IMR-90 (cell line): ENCODE results near the gene TBCK. TPM values are rescaled to one million over a fixed set of nuclear protein-coding genes. Genes with fewer than 3 reads are reported as not detected.

Experiments used
- ATAC-seq: fragments of 200-7000 bp; cut with Tn5 transposase; 2 replicates; pipeline ENCODE4 v1.9.1; 2020; ENCODE audit warnings: low read depth, mild to moderate bottlenecking, moderate library complexity
- BruUV-seq: library from RNA; stranded (reverse); fragments of 400-500 nt; replicated peaks from 2 replicates; lab custom pipeline; 2021; lab: Mats Ljungman, UMichigan
- CTCF ChIA-PET: fragments of 300-600 bp; formaldehyde crosslinking; extraction: SDS; loops from one replicate; lab custom pipeline; 2021; ENCODE audit warnings: antibody characterized with exemption; lab: Yijun Ruan, JAX
- POLR2A ChIA-PET: fragments of 300-600 bp; sonication (Branson Sonifier 250); formaldehyde crosslinking; loops from one replicate; lab custom pipeline; 2022; ENCODE audit warnings: antibody characterized with exemption; ENCODE audit not compliant: unreplicated experiment; lab: Charles Lee
- DNase-seq: peaks from one replicate; pipeline ENCODE4 v3.0.0; 2013
- H2AFZ ChIP-seq: replicated peaks from 2 replicates; pipeline ENCODE3; 2013; ENCODE audit warnings: low read length, mild to moderate bottlenecking; ENCODE audit not compliant: poor library complexity
- H2AK5ac ChIP-seq: 2 replicates; pipeline ENCODE4 v1.6.1; 2013; ENCODE audit warnings: low read depth, low read length, inconsistent platforms
- H2AK9ac ChIP-seq: replicated peaks from 2 replicates; pipeline ENCODE3; 2013; ENCODE audit warnings: mild to moderate bottlenecking, low read depth, low read length, moderate library complexity; ENCODE audit not compliant: poor library complexity
- H2BK120ac ChIP-seq: 2 replicates; pipeline ENCODE4 v1.6.1; 2013; ENCODE audit warnings: low read depth, low read length, inconsistent platforms
- H2BK15ac ChIP-seq: 3 replicates; pipeline ENCODE4 v1.6.1; 2013; ENCODE audit warnings: low read depth, low read length, inconsistent platforms
- H2BK20ac ChIP-seq: 2 replicates; pipeline ENCODE4 v1.6.1; 2013; ENCODE audit warnings: low read depth, mild to moderate bottlenecking, inconsistent platforms, low read length, moderate library complexity
- H2BK5ac ChIP-seq: 2 replicates; pipeline ENCODE4 v1.6.1; 2013; ENCODE audit warnings: mild to moderate bottlenecking, low read depth, low read length, inconsistent platforms; ENCODE audit not compliant: poor library complexity, severe bottlenecking
- H3K14ac ChIP-seq: replicated peaks from 2 replicates; pipeline ENCODE4 v1.6.1; 2013; ENCODE audit warnings: low read depth, low read length, inconsistent platforms
- H3K18ac ChIP-seq: 2 replicates; pipeline ENCODE4 v1.6.1; 2013; ENCODE audit warnings: low read depth, low read length, control low read depth
- H3K23ac ChIP-seq: 2 replicates; pipeline ENCODE4 v1.6.1; 2013; ENCODE audit warnings: low read depth, low read length, inconsistent platforms
- H3K27ac ChIP-seq: 2 replicates; pipeline ENCODE4 v1.5.1; 2013; ENCODE audit warnings: mild to moderate bottlenecking, control low read depth, low read length; ENCODE audit not compliant: insufficient read depth
- H3K27me3 ChIP-seq: 2 replicates; pipeline ENCODE4 v1.6.1; 2013; ENCODE audit warnings: low read length; ENCODE audit not compliant: control insufficient read depth, insufficient read depth
- H3K36me3 ChIP-seq: 2 replicates; pipeline ENCODE4 v1.6.1; 2013; ENCODE audit warnings: low read length, mixed read lengths; ENCODE audit not compliant: control insufficient read depth, insufficient read depth
- H3K4ac ChIP-seq: 2 replicates; pipeline ENCODE4 v1.6.1; 2013; ENCODE audit warnings: low read depth, low read length, inconsistent platforms
- H3K4me1 ChIP-seq: 2 replicates; pipeline ENCODE4 v1.6.1; 2013; ENCODE audit warnings: low read length, mixed read lengths; ENCODE audit not compliant: control insufficient read depth, insufficient read depth
- H3K4me2 ChIP-seq: 2 replicates; pipeline ENCODE4 v1.6.1; 2013; ENCODE audit warnings: low read depth, mild to moderate bottlenecking, control low read depth, low read length, moderate library complexity
- H3K4me3 ChIP-seq: 2 replicates; pipeline ENCODE4 v1.5.1; 2013; ENCODE audit warnings: low read depth, mild to moderate bottlenecking, control low read depth, low read length, moderate library complexity; ENCODE audit not compliant: insufficient read depth
- H3K56ac ChIP-seq: 2 replicates; pipeline ENCODE4 v1.6.1; 2013; ENCODE audit warnings: low read length, inconsistent platforms; ENCODE audit not compliant: insufficient read depth; ENCODE audit errors: extremely low read depth
- H3K79me1 ChIP-seq, 2 experiments: 2 replicates each; pipeline ENCODE4 v1.6.1; 2013; ENCODE audit warnings: low read length in 2 of 2, inconsistent platforms in 1 of 2, low read depth in 1 of 2
- H3K9ac ChIP-seq: 2 replicates; pipeline ENCODE4 v1.6.1; 2013; ENCODE audit warnings: low read depth, low read length, control low read depth
- H3K9me1 ChIP-seq: 2 replicates; pipeline ENCODE4 v1.6.1; 2013; ENCODE audit warnings: low read length, inconsistent platforms; ENCODE audit not compliant: insufficient read depth
- H3K9me3 ChIP-seq: 2 replicates; pipeline ENCODE4 v1.6.1; 2013; ENCODE audit warnings: low read length; ENCODE audit not compliant: control insufficient read depth, insufficient read depth
- H4K20me1 ChIP-seq: 2 replicates; pipeline ENCODE4 v1.6.1; 2013; ENCODE audit warnings: low read length, inconsistent platforms; ENCODE audit not compliant: insufficient read depth
- H4K5ac ChIP-seq: 2 replicates; pipeline ENCODE4 v1.6.1; 2013; ENCODE audit warnings: mild to moderate bottlenecking, low read depth, low read length, control low read depth
- H4K8ac ChIP-seq, 2 experiments: 2 replicates each; pipeline ENCODE4 v1.6.1; 2013; ENCODE audit warnings: low read depth in 2 of 2, low read length in 2 of 2, control low read depth in 1 of 2, inconsistent platforms in 1 of 2
- H4K91ac ChIP-seq: 2 replicates; pipeline ENCODE4 v1.6.1; 2013; ENCODE audit warnings: low read depth, low read length, inconsistent platforms; ENCODE audit not compliant: insufficient read depth
- CEBPB ChIP-seq: IDR thresholded peaks from 2 replicates; pipeline ENCODE4 v1.6.1; 2012; ENCODE audit warnings: low read depth, low read length, improper control_type of control experiment
- CHD1 ChIP-seq: IDR thresholded peaks from 2 replicates; pipeline ENCODE4 v1.6.1; 2012; ENCODE audit warnings: low read depth, low read length, improper control_type of control experiment
- CTCF ChIP-seq: conservative IDR thresholded peaks from 2 replicates; pipeline ENCODE4 v1.5.1; 2012; ENCODE audit warnings: mild to moderate bottlenecking, low read depth, low read length, improper control_type of control experiment
- MAZ ChIP-seq: IDR thresholded peaks from 2 replicates; pipeline ENCODE4 v1.6.1; 2012; ENCODE audit warnings: low read depth, mild to moderate bottlenecking, low read length, improper control_type of control experiment, moderate library complexity, borderline replicate concordance
- MXI1 ChIP-seq: IDR thresholded peaks from 2 replicates; pipeline ENCODE4 v1.6.1; 2012; ENCODE audit warnings: low read depth, mild to moderate bottlenecking, low read length, moderate library complexity, borderline replicate concordance
- NFE2L2 ChIP-seq: fragments of 150-350 bp; IDR thresholded peaks from 2 replicates; pipeline ENCODE4 v1.6.1; 2016; ENCODE audit warnings: low read depth, mild to moderate bottlenecking, low read length
- POLR2A ChIP-seq: IDR thresholded peaks from 2 replicates; pipeline ENCODE4 v1.6.1; 2012; ENCODE audit warnings: mild to moderate bottlenecking, low read depth, low read length
- RCOR1 ChIP-seq: IDR thresholded peaks from 2 replicates; pipeline ENCODE4 v1.6.1; 2012; ENCODE audit warnings: mild to moderate bottlenecking, low read length, improper control_type of control experiment; ENCODE audit not compliant: insufficient replicate concordance
- RFX5 ChIP-seq: IDR thresholded peaks from 2 replicates; pipeline ENCODE4 v1.8.0; 2012; ENCODE audit warnings: low read depth, mild to moderate bottlenecking, low read length, moderate library complexity
- SMC3 ChIP-seq: fragments of 150-350 bp; IDR thresholded peaks from 2 replicates; pipeline ENCODE4 v1.6.1; 2016; ENCODE audit warnings: low read depth, mild to moderate bottlenecking, antibody characterized with exemption, low read length, moderate library complexity
- USF2 ChIP-seq: fragments of 150-350 bp; IDR thresholded peaks from 2 replicates; pipeline ENCODE4 v1.6.1; 2017; ENCODE audit warnings: mild to moderate bottlenecking, antibody characterized with exemption, low read length, low read depth
- dilution Hi-C: fragments of 300-500 bp; cut with HindIII; formaldehyde crosslinking; loops from one replicate; pipeline ENCODE4 v1.14.3; 2018; ENCODE audit warnings: low sequenced_read_pairs; ENCODE audit not compliant: unreplicated experiment
- in situ Hi-C: fragments of 300-500 bp; cut with MboI; formaldehyde crosslinking; loops from 3 replicates; pipeline ENCODE4 v1.14.3; 2019; ENCODE audit warnings: low sequenced_read_pairs, inconsistent platforms, mixed read lengths
- intact Hi-C: fragments of 100-400 bp; cut with micrococcal nuclease; formaldehyde crosslinking; loops from 2 replicates; pipeline ENCODE4 v1.10.0; 2022
- polyA plus RNA-seq, 3 experiments: library from polyadenylated mRNA; depleted of rRNA; stranded (reverse); fragments of >200 nt; gene quantifications; 2 replicates each; pipeline ENCODE4 v1.2.3, GENCODE V29; 2012; ENCODE audit warnings: low replicate concordance in 1 of 3
- total RNA-seq: library from RNA; depleted of rRNA; stranded (reverse); fragments of >200 nt; gene quantifications from 2 replicates; pipeline ENCODE4 v1.2.3, GENCODE V29; 2012

Gene TBCK
- total and polyA plus RNA-seq, 2 of the 4 experiments (the other 2 are of a cell fraction), result 10.7 to 29.9 TPM

GRCh38 chr4:106210021-106210420 lies 106.0 kb downstream of the TBCK start:
- no peak overlapping the region for H2BK20ac ChIP-seq
- no peak overlapping the region for H3K4me2 ChIP-seq
- H3K4ac ChIP-seq, result no peak overlapping the region
- H2AK5ac ChIP-seq, result no peak overlapping the region
- H3K9me1 ChIP-seq, result no peaks in the 10 kb centered on the region
- no peak overlapping the region for H3K4me3 ChIP-seq
- H3K27ac ChIP-seq, result no peak overlapping the region
- H4K91ac ChIP-seq, result no peak overlapping the region
- BruUV-seq, result TSS peak; percentile 8
- no peak overlapping the region for H2BK120ac ChIP-seq
- H2BK5ac ChIP-seq, result no peak overlapping the region
- no peak for ATAC-seq
- no peak overlapping the region for H4K5ac ChIP-seq
- peaks cover 4% of the 10 kb centered on the region for H3K36me3 ChIP-seq
- no peak overlapping the region for H3K14ac ChIP-seq
- POLR2A ChIA-PET, result no interaction called here
- no peak for DNase-seq
- in situ Hi-C loops (no loop called here), dilution Hi-C loops (no loop called here), intact Hi-C loops (no loop called here)
- H3K27me3 ChIP-seq, result no peaks in the 10 kb centered on the region
- no peak overlapping the region for H4K8ac ChIP-seq
- H3K9ac ChIP-seq, result no peak overlapping the region
- H3K4me1 ChIP-seq, result no peaks in the 10 kb centered on the region
- H2AFZ ChIP-seq, result no peak overlapping the region
- no peak overlapping the region for H2BK15ac ChIP-seq
- no peaks in the 10 kb centered on the region for H3K9me3 ChIP-seq
- no peak overlapping the region for H3K23ac ChIP-seq
- no peak overlapping the region for H3K56ac ChIP-seq
- H2AK9ac ChIP-seq, result no peak overlapping the region
- H3K79me1 ChIP-seq, result no peaks in the 10 kb centered on the region
- CTCF ChIA-PET, result interaction anchor here (0.8 kb wide), 1 partner anchor 1324 kb away, joined by 3 read pairs; no protein-coding TSS in a partner anchor
- no peak overlapping the region for H3K18ac ChIP-seq
- no peaks in the 10 kb centered on the region for H4K20me1 ChIP-seq
- TF ChIP-seq RFX5 (no peak), USF2 (no peak), CHD1 (no peak), MAZ (no peak), CEBPB (no peak), CTCF (no peak), POLR2A (no peak), MXI1 (no peak), RCOR1 (no peak), NFE2L2 (no peak), SMC3 (no peak)
